DMS 273 (cell line): ENCODE results near the gene TUFM.
"Not testable (repeated sequence)": the region's sequence is repeated elsewhere in the genome, so short reads cannot be mapped to it uniquely, and the experiment has no call there.

ENCODE experiments used
- DNase-seq: peaks from one replicate; lab custom pipeline; 2025; ENCODE audit not compliant: unreplicated experiment; lab: John Stamatoyannopoulos, UW

TUFM gene

GRCh38 chr16:28846080-28846932 is at the start of gene TUFM:
TSS of gene TUFM (minus strand) at chr16:28846348. CDS start at chr16:28846269, 79 bp downstream.
- peak; percentile 99 for DNase-seq

- DNase-seq = no peak
Observed at GRCh38 chr16:28895609-28896008, 49.5 kb upstream of the TUFM start.

GRCh38 chr16:28893291-28893690 is 47.1 kb upstream of the TUFM start:
- no peak for DNase-seq

- DNase-seq = no peak
Observed at GRCh38 chr16:28891964-28892890, 46.1 kb upstream of the TUFM start.

- not testable (repeated sequence) for DNase-seq
Observed at GRCh38 chr16:28890355-28890754, 44.2 kb upstream of the TUFM start.

- DNase-seq = no peak
Observed at GRCh38 chr16:28886945-28887344, 40.8 kb upstream of the TUFM start.

- DNase-seq = no peak
Observed at GRCh38 chr16:28884045-28884444, 37.9 kb upstream of the TUFM start.

- no peak for DNase-seq
Observed at GRCh38 chr16:28883221-28883996, 37.3 kb upstream of the TUFM start.

GRCh38 chr16:28882551-28883160 is 36.5 kb upstream of the TUFM start:
- no peak for DNase-seq

- DNase-seq = not testable (repeated sequence)
Observed at GRCh38 chr16:28881565-28881964, 35.4 kb upstream of the TUFM start.

- no peak for DNase-seq
Observed at GRCh38 chr16:28880955-28881354, 34.8 kb upstream of the TUFM start.

GRCh38 chr16:28880589-28880915 is 34.4 kb upstream of the TUFM start:
- DNase-seq = no peak

GRCh38 chr16:28879841-28880588 is 33.9 kb upstream of the TUFM start:
- DNase-seq = peak; percentile 96

GRCh38 chr16:28879261-28879840 is 33.2 kb upstream of the TUFM start:
- DNase-seq = peak; percentile 49

GRCh38 chr16:28878083-28878926 is 32.2 kb upstream of the TUFM start, which contains the start of gene ATP2A1:
TSS of gene ATP2A1 (plus strand) at chr16:28878488. CDS start at chr16:28878672, 184 bp downstream.
- DNase-seq = no peak

- no peak for DNase-seq
Observed at GRCh38 chr16:28877655-28878000, 31.5 kb upstream of the TUFM start.

- DNase-seq = peak; percentile 48
Observed at GRCh38 chr16:28876973-28877654, 31.0 kb upstream of the TUFM start.

- peak; percentile 48 for DNase-seq
Observed at GRCh38 chr16:28876019-28876659, 30.0 kb upstream of the TUFM start.
